HepG2 (cell line): ENCODE data around the gene ACACB. TPM values are rescaled to one million over a fixed set of nuclear protein-coding genes. Genes with fewer than 3 reads are reported as not detected.

Source experiments
- BCL3 ChIP-seq: sonication (generic); formaldehyde crosslinking; IDR thresholded peaks from 2 replicates; pipeline ENCODE4 v1.5.1; 2020; ENCODE audit warnings: mild to moderate bottlenecking, missing genetic modification reagents, moderate library complexity
- CBX5 ChIP-seq: sonication (generic); formaldehyde crosslinking; IDR thresholded peaks from 2 replicates; pipeline ENCODE4 v1.4.0; 2020; ENCODE audit warnings: missing genetic modification reagents, borderline replicate concordance
- CCDC6 ChIP-seq: sonication (generic); formaldehyde crosslinking; IDR thresholded peaks from 2 replicates; pipeline ENCODE4 v1.8.1; 2022; ENCODE audit warnings: mild to moderate bottlenecking, missing genetic modification reagents, moderate library complexity
- GPN1 ChIP-seq: sonication (generic); formaldehyde crosslinking; IDR thresholded peaks from 2 replicates; pipeline ENCODE4 v1.5.1; 2020; ENCODE audit warnings: missing genetic modification reagents, borderline replicate concordance
- HNF4G ChIP-seq, 2 experiments: sonication (generic) in 1 of 2; formaldehyde crosslinking in 1 of 2; IDR thresholded peaks; 2 replicates each; pipeline versions ENCODE4 v1.4.0 to v1.6.1; 2011 to 2020; ENCODE audit warnings: borderline replicate concordance in 2 of 2, low read depth in 2 of 2, mild to moderate bottlenecking in 2 of 2, low read length in 1 of 2, missing genetic modification reagents in 1 of 2, moderate library complexity in 1 of 2
- IRF2 ChIP-seq: IDR thresholded peaks from 2 replicates; pipeline ENCODE4 v1.6.1; 2018; ENCODE audit warnings: missing genetic modification reagents, missing compliant biosample characterization
- ISX ChIP-seq: sonication (generic); formaldehyde crosslinking; conservative IDR thresholded peaks from 2 replicates; pipeline ENCODE4 v1.5.0; 2020; ENCODE audit warnings: missing genetic modification reagents
- MAZ ChIP-seq, 2 experiments: sonication (generic) in 1 of 2; formaldehyde crosslinking in 1 of 2; IDR thresholded peaks; 2 replicates each; pipeline versions ENCODE4 v1.5.0 to v1.6.1; 2012 to 2020; ENCODE audit warnings: low read depth in 2 of 2, mild to moderate bottlenecking in 2 of 2, borderline replicate concordance in 1 of 2, improper control_type of control experiment in 1 of 2, low read length in 1 of 2, missing genetic modification reagents in 1 of 2, moderate library complexity in 1 of 2
- NCOA2 ChIP-seq: sonication (generic); formaldehyde crosslinking; IDR thresholded peaks from 2 replicates; pipeline ENCODE4 v1.8.0; 2022; ENCODE audit warnings: inconsistent platforms
- SALL2 ChIP-seq: sonication (generic); formaldehyde crosslinking; IDR thresholded peaks from 2 replicates; pipeline ENCODE4 v1.8.1; 2023; ENCODE audit warnings: mild to moderate bottlenecking, missing genetic modification reagents, inconsistent platforms
- TMF1 ChIP-seq: sonication (generic); formaldehyde crosslinking; IDR thresholded peaks from 2 replicates; pipeline ENCODE4 v1.8.1; 2022; ENCODE audit warnings: low read depth, missing genetic modification reagents
- ZFP36L1 ChIP-seq: sonication (generic); formaldehyde crosslinking; IDR thresholded peaks from 2 replicates; pipeline ENCODE4 v1.8.0; 2022; ENCODE audit warnings: mild to moderate bottlenecking, missing genetic modification reagents, moderate library complexity
- ZNF350 ChIP-seq: sonication (generic); formaldehyde crosslinking; IDR thresholded peaks from 2 replicates; pipeline ENCODE4 v1.4.0; 2020; ENCODE audit warnings: mild to moderate bottlenecking, low read depth, missing genetic modification reagents, borderline replicate concordance
- polyA plus RNA-seq, 8 experiments: library from polyadenylated mRNA; depleted of rRNA in 3 of 8; stranded (reverse) in 7 of 8; unstranded in 1 of 8; fragments of >200 nt; fragmentation: Illumina TruSeq in 4 of 8; extraction: Trizol in 4 of 8; gene quantifications; 2 replicates each; pipeline versions ENCODE4 v1.2.1 to v1.2.3, GENCODE V29; 2011 to 2016; ENCODE audit warnings: low read depth in 4 of 8, missing spikeins in 1 of 8, mixed read lengths in 1 of 8; ENCODE audit not compliant: insufficient read depth in 1 of 8
- total RNA-seq, 5 experiments: library from RNA; depleted of rRNA; stranded (reverse); fragments of >200 nt; fragmentation: Illumina TruSeq; extraction: Trizol; gene quantifications; 2 replicates each; pipeline ENCODE4 v1.2.3, GENCODE V29; 2016; ENCODE audit warnings: low read depth in 1 of 5
- TF ChIP-seq, protein P1 (sequence below), 2 experiments: fragments of 450-650 bp in 1 of 2; sonication (generic) in 1 of 2; formaldehyde crosslinking; IDR thresholded peaks; 2 replicates each; pipeline versions ENCODE4 v1.5.0 to v1.8.0; 2020 to 2022; ENCODE audit warnings: mild to moderate bottlenecking in 1 of 2, missing genetic modification reagents in 1 of 2
- TF ChIP-seq, protein P2 (sequence below): sonication (generic); formaldehyde crosslinking; IDR thresholded peaks from 2 replicates; pipeline ENCODE4 v1.5.1; 2020; ENCODE audit warnings: mild to moderate bottlenecking, missing genetic modification reagents
- TF ChIP-seq, protein P3 (sequence below): sonication (generic); formaldehyde crosslinking; IDR thresholded peaks from 2 replicates; pipeline ENCODE4 v1.4.0; 2020; ENCODE audit warnings: mild to moderate bottlenecking, missing genetic modification reagents
- TF ChIP-seq, protein P4 (sequence below): sonication (generic); formaldehyde crosslinking; IDR thresholded peaks from 2 replicates; pipeline ENCODE4 v1.4.0; 2020; ENCODE audit warnings: missing genetic modification reagents

The ACACB gene
- total and polyA plus RNA-seq, 2 of the 13 experiments (the other 11 are each of a cell fraction or from before 2014, with no cell fraction given) = 6.2 to 8.6 TPM

- TF ChIP-seq GPN1 (CRISPR knock-in tag) (no peak), ISX (CRISPR knock-in tag) (no peak), SALL2 (CRISPR knock-in tag) (peak; percentile 18; the same call in 1 of the 2 replicates), CBX5 (CRISPR knock-in tag) (peak; percentile 34; the same call in 1 of the 2 replicates), CCDC6 (CRISPR knock-in tag) (no peak), MAZ (IDR thresholded peaks at IDR 0.05; ENCODE audit: borderline replicate concordance, low read depth, low read length) (no peak), MAZ (CRISPR knock-in tag; IDR thresholded peaks at IDR 0.05; ENCODE audit: low read depth) (no peak), TMF1 (CRISPR knock-in tag) (no peak), ZNF350 (CRISPR knock-in tag) (no peak), ZFP36L1 (CRISPR knock-in tag) (no peak), IRF2 (0 out of 2 replicates have a peak, but pooled peaks have one; percentile 6), HNF4G (IDR thresholded peaks at IDR 0.05; ENCODE audit: borderline replicate concordance, low read depth, low read length) (0 out of 2 replicates have a peak, but pooled peaks have one; percentile 26), HNF4G (CRISPR knock-in tag; IDR thresholded peaks at IDR 0.05; ENCODE audit: borderline replicate concordance, low read depth) (no peak), BCL3 (no peak), NCOA2 (no peak)
- TF ChIP-seq, protein P1, sequence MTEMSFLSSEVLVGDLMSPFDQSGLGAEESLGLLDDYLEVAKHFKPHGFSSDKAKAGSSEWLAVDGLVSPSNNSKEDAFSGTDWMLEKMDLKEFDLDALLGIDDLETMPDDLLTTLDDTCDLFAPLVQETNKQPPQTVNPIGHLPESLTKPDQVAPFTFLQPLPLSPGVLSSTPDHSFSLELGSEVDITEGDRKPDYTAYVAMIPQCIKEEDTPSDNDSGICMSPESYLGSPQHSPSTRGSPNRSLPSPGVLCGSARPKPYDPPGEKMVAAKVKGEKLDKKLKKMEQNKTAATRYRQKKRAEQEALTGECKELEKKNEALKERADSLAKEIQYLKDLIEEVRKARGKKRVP (CRISPR knock-in tag; IDR thresholded peaks at IDR 0.05) = peak in 1 of 2 experiments; percentile 15; a peak in 1 of 4 replicates
- TF ChIP-seq, protein P2, sequence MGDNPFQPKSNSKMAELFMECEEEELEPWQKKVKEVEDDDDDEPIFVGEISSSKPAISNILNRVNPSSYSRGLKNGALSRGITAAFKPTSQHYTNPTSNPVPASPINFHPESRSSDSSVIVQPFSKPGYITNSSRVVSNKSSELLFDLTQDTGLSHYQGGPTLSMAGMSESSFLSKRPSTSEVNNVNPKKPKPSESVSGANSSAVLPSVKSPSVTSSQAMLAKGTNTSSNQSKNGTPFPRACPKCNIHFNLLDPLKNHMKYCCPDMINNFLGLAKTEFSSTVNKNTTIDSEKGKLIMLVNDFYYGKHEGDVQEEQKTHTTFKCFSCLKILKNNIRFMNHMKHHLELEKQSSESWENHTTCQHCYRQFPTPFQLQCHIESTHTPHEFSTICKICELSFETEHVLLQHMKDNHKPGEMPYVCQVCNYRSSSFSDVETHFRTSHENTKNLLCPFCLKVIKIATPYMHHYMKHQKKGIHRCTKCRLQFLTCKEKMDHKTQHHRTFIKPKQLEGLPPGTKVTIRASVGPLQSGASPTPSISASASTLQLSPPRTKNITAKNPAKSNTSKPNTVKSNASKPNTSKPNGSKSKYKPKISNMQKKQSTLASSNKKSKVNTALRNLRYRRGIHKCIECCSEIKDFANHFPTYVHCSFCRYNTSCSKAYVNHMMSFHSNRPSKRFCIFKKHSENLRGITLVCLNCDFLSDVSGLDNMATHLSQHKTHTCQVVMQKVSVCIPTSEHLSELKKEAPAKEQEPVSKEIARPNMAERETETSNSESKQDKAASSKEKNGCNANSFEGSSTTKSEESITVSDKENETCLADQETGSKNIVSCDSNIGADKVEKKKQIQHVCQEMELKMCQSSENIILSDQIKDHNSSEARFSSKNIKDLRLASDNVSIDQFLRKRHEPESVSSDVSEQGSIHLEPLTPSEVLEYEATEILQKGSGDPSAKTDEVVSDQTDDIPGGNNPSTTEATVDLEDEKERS (CRISPR knock-in tag) = no peak
- TF ChIP-seq, protein P3, sequence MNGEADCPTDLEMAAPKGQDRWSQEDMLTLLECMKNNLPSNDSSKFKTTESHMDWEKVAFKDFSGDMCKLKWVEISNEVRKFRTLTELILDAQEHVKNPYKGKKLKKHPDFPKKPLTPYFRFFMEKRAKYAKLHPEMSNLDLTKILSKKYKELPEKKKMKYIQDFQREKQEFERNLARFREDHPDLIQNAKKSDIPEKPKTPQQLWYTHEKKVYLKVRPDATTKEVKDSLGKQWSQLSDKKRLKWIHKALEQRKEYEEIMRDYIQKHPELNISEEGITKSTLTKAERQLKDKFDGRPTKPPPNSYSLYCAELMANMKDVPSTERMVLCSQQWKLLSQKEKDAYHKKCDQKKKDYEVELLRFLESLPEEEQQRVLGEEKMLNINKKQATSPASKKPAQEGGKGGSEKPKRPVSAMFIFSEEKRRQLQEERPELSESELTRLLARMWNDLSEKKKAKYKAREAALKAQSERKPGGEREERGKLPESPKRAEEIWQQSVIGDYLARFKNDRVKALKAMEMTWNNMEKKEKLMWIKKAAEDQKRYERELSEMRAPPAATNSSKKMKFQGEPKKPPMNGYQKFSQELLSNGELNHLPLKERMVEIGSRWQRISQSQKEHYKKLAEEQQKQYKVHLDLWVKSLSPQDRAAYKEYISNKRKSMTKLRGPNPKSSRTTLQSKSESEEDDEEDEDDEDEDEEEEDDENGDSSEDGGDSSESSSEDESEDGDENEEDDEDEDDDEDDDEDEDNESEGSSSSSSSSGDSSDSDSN (CRISPR knock-in tag) = 0 out of 2 replicates have a peak, but pooled peaks have one; percentile 15
- TF ChIP-seq, protein P4, sequence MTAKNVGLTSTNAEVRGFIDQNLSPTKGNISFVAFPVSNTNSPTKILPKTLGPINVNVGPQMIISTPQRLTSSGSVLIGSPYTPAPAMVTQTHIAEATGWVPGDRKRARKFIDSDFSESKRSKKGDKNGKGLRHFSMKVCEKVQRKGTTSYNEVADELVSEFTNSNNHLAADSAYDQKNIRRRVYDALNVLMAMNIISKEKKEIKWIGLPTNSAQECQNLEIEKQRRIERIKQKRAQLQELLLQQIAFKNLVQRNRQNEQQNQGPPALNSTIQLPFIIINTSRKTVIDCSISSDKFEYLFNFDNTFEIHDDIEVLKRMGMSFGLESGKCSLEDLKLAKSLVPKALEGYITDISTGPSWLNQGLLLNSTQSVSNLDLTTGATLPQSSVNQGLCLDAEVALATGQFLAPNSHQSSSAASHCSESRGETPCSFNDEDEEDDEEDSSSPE = no peak
These were observed 37.5 kb downstream of the ACACB start (continued) for GRCh38 chr12:109153821-109154441.
